Measurements from ENCODE around the gene FBXO21.

DNA sequence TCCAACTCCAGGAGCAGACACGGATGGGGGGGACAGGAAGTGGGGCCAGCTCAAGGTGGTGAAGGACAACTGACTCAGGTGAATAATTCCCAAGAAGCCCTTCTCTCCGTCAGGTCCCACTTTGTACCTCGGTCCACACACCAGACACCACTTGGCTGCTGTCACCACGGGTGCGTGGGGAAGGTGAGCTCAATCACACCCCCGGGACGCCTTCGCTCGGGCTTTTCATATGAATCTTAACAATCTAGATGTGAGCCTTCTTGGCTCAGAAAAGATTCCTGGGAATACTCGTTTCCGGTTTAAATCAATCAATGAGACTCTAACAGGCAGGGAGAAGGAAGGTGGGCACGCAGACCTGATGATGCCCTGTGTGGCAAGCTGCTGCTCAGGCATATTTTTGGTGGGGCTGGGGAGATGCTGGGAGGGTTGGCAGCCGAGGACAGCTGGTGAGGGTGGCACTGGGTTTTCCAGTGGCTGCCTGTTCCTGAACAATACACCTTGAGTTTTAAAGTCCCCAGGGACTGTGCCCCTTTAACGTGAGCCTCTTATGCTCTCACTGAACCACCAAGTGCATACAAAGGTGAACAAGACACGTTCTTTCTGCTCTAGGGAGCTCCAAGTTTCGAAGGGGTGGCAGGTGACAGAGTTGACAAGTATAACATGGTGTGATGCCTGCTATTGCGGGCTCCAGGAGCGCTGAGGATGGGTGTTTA, 96.2 kb downstream of the FBXO21 start:
- no peak for TF ChIP-seq POLR2A (IDR thresholded peaks at IDR 0.05)
- TF ChIP-seq, protein P1, sequence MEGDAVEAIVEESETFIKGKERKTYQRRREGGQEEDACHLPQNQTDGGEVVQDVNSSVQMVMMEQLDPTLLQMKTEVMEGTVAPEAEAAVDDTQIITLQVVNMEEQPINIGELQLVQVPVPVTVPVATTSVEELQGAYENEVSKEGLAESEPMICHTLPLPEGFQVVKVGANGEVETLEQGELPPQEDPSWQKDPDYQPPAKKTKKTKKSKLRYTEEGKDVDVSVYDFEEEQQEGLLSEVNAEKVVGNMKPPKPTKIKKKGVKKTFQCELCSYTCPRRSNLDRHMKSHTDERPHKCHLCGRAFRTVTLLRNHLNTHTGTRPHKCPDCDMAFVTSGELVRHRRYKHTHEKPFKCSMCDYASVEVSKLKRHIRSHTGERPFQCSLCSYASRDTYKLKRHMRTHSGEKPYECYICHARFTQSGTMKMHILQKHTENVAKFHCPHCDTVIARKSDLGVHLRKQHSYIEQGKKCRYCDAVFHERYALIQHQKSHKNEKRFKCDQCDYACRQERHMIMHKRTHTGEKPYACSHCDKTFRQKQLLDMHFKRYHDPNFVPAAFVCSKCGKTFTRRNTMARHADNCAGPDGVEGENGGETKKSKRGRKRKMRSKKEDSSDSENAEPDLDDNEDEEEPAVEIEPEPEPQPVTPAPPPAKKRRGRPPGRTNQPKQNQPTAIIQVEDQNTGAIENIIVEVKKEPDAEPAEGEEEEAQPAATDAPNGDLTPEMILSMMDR (IDR thresholded peaks at IDR 0.05) = no peak
